Measurements from ENCODE around the gene IGSF22.
"Not testable (repeated sequence)": the region's sequence is repeated elsewhere in the genome, so short reads cannot be mapped to it uniquely, and the experiment has no call there.

IGSF22 gene

DNA sequence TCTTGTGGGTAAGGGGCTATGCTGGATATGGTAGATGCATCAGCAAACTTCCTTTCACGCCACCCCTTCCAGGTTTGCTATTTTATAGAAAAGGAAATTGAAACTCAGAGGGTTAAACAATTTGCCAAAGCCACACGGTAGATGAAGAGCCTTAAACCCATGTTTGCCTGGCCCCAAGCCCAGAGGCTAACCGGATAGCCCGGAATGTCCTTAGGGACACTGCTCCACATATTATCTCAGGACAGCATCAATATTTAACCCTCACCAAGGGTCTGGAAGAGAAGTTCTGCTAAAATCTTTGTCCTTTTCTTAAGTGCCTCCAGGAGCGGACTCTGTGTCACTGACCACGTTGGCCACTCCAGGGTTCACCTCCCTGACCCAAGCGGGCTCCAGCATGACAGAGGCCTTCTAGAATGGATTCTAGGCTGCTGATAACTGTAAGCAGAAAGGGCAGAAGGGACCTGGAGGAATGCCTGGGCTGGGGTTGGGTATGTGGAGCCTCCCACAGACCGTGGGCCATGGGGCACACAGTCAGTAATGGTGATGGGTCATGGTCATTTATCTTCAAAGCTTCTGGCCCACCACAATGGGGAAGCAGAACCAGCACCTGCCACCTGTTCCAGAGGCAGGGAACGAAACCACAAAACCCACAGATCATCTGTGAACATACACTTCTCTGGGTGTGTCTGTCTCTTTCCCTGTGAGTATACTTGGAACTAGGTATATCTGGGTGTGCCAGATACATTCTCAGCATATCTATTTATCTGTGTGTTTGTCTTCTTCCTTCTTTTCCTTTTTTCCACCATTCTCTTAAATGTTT, 32.8 kb downstream of the IGSF22 start:
- in situ Hi-C loops (cut with HindIII; ENCODE audit: low sequenced_read_pairs) = no loop called here

DNA sequence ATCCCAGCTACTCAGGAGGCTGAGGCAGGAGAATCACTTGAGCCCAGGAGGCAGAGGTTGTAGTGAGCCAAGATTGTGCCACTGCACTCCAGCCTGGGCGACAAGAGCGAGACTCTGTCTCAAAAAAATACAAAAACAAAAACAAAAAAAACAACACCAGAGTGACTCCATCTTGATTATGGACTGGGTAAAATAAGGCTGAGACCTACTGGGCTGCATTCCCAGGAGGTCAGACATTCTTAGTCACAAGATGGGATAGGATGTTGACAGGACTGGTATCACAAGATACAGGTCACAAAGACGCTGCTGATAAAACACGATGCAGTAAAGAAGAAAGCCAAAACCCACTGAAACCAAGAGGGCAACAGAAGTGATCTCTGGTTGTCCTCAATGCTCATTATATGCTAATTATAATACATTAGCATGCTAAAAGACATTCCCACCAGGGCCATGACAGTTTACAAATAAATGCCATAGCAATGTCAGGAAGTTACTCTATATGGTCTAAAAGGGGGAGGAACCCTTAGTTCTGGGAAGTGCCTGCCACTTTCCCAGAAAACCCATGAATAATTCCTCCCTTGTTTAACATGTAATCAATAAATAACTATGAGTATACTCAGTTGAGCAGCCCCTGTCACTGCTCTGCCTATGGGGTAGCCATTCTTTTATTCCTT, 34.4 kb downstream of the IGSF22 start:
- in situ Hi-C loops (cut with HindIII; ENCODE audit: low sequenced_read_pairs) = not testable (repeated sequence)

DNA sequence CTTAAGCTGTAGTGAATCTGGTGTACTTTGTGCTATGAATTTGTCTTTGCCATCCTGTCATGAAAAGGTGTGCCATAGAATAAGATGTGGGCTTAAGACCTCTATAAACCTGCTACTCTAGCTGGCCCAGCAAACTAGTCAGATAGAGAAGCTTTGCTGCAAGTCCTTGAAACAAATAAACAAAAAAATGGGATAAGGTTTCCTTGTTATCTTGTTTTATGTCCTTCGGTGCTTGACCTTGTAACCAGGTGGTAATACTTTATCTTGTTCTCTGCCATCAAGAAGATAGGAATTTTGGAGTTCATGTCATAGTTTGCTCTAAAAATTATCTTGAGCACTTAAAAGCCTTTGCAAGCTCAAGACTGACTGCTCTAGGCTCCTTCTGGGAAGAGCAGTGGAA, 41.7 kb downstream of the IGSF22 start:
- in situ Hi-C loops (cut with HindIII; ENCODE audit: low sequenced_read_pairs) = no loop called here

GRCh38 chr11:18682466-18682865, 43.5 kb downstream of the IGSF22 start:
- in situ Hi-C loops (cut with HindIII; ENCODE audit: low sequenced_read_pairs) = no loop called here

- in situ Hi-C loops (cut with HindIII; ENCODE audit: low sequenced_read_pairs) = not testable (repeated sequence)
Observed at GRCh38 chr11:18681949-18682348, 44.0 kb downstream of the IGSF22 start.

GRCh38 chr11:18677560-18677959, 48.4 kb downstream of the IGSF22 start:
- in situ Hi-C loops (cut with HindIII; ENCODE audit: low sequenced_read_pairs) = no loop called here

DNA sequence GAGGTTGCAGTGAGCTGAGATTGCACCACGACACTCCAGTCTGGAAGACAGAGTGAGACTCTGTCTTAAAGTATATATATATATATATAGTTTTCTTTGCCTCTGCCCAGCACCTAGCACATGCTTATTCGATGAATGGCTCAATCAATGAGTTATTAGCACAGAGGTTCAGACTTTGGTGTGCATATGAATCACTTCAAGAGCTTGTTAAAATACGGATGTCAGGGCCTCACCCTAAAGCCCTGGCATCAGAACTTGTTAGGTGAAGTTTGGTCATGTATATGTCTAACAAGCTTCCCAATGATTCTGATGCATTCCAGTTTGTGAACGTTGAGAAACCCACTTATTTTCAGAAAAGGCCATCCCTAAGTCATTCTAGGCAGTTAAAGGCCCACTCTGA, 49.2 kb downstream of the IGSF22 start:
- in situ Hi-C loops (cut with HindIII; ENCODE audit: low sequenced_read_pairs) = no loop called here

DNA sequence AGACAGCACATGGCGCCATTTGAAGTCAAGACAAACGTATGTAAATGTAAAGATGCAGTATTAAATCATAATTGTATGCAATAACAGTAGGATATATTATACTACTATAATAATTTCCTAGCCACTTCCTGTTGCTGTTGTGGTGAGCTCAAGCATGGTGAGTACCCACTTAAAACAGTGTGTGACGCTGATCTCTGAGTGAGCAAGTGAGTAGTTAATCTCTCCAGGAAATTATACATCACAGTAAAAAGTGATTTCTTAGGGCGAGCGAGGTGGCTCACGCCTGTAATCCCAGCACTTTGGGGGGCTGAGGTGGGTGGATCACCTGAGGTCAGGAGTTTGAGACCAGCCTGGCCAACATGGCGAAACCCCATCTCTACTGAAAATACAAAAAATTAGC, 53.8 kb downstream of the IGSF22 start:
- in situ Hi-C loops (cut with HindIII; ENCODE audit: low sequenced_read_pairs) = not testable (repeated sequence)

DNA sequence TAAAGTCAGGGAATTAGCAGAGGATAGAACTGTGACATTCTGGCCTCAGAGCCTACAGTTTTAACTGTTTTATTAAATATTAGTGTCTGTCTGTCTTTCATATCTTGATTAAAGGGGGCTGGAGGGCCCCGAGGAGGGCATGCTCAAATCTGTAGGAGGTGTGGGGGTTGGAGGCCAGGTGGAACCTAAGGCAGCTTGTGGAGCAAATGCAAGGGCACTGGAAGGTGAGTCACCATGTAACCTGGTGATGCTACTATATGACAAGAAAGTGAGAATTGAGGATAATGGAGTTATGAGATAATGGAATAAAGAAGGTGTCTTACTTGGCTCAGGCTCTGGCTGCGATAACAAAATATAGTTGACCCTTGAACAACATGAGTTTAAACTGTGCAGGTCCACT, 54.7 kb downstream of the IGSF22 start:
- in situ Hi-C loops (cut with HindIII; ENCODE audit: low sequenced_read_pairs) = no loop called here

DNA sequence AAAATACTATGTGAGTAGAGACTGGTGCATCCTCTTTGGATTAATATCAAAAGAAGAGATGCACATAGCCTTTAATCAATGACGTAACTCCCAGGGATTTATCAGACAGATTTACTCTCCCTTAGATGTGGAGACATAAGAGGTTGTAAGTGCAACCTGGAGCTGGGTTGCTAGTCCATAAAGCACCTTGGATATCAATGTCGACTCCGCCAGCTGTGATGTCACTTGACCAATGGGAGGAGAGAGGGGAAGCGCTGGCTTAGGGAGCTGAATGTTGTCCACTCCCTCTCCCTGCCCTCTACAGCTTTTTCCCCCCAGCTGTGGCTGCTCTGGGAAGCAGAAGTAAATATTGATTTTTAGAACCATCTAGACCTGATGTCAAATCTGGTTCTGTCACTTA, 56.3 kb downstream of the IGSF22 start:
- in situ Hi-C loops (cut with HindIII; ENCODE audit: low sequenced_read_pairs) = no loop called here

DNA sequence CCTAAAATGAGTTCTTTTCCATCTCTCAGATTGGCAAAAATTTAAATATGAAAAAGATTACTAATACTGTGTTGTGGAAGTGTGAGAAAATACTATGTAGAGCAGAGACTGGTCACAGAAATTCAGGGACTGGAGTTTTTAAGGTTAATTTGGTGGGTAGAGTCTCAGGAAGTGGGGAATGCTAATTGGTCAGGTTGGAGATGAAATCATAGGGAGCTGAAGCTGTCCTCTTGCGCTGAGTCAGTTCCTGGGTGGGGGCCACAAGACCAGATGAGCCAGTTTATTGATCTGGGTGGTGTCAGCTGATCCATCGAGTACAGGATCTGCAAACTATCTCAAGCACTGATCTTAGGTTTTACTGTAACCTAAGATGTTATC, 56.8 kb downstream of the IGSF22 start:
- in situ Hi-C loops (cut with HindIII; ENCODE audit: low sequenced_read_pairs) = no loop called here

GRCh38 chr11:18668131-18668530, 57.9 kb downstream of the IGSF22 start:
- in situ Hi-C loops (cut with HindIII; ENCODE audit: low sequenced_read_pairs) = no loop called here

- in situ Hi-C loops (cut with HindIII; ENCODE audit: low sequenced_read_pairs) = not testable (repeated sequence)
Observed at GRCh38 chr11:18665353-18665872, 60.6 kb downstream of the IGSF22 start.

DNA sequence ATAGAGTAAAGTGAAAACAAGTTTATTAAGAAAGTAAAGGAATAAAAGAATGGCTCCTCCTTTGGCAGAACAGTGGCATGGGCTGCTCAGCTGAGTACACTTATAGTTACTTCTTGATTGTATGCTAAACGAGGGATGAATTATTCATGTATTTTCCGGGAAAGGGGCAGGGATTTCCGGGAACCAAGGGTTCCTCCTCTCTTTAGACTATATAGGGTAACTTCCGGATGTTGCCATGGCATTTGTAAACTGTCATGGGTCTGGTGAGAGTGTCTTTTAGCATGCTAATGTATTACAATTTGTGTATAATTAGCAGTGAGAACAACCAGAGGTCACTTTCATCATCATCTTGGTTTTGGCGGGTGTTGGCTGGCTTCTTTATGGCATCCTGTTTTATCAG, 68.3 kb downstream of the IGSF22 start:
- in situ Hi-C loops (cut with HindIII; ENCODE audit: low sequenced_read_pairs) = no loop called here
